Right cardiac atrium (tissue), 5 donors: ENCODE data around the gene KLC4. TPM values are rescaled to one million over a fixed set of nuclear protein-coding genes. Genes with fewer than 3 reads are reported as not detected.
"Not testable (repeated sequence)": the region's sequence is repeated elsewhere in the genome, so short reads cannot be mapped to it uniquely, and the experiment has no call there.

ENCODE experiments used
- ATAC-seq, 2 donors: fragments of 200-7000 bp; cut with Tn5 transposase; one replicate each; pipeline versions ENCODE4 v1.8.0 to v1.9.1; 2020; ENCODE audit warnings: moderate library complexity in 2 of 2, mild to moderate bottlenecking in 1 of 2
- DNase-seq, 3 donors: peaks; one replicate each; pipeline ENCODE4 v3.0.0-alpha.2; 2020
- H3K27ac ChIP-seq: one replicate; pipeline ENCODE4 v1.5.1; 2013; ENCODE audit warnings: mild to moderate bottlenecking, low read length, control low read depth, moderate library complexity
- H3K27me3 ChIP-seq: one replicate; pipeline ENCODE4 v1.6.1; 2013; ENCODE audit not compliant: control insufficient read depth, insufficient read depth
- H3K4me1 ChIP-seq: one replicate; pipeline ENCODE4 v1.6.1; 2013; ENCODE audit warnings: low read length; ENCODE audit not compliant: control insufficient read depth, insufficient read depth
- H3K4me3 ChIP-seq: one replicate; pipeline ENCODE4 v1.5.1; 2013; ENCODE audit warnings: low read length, control low read depth
- H3K9me3 ChIP-seq: one replicate; pipeline ENCODE4 v1.6.1; 2013; ENCODE audit warnings: low read length; ENCODE audit not compliant: control insufficient read depth
- WGBS: extraction: QIAGEN DNeasy Blood & Tissue Kit; methylation state at CpG from one replicate; pipeline ENCODE4 v1.1.7; 2013; 5-methylcytosine and 5-hydroxymethylcytosine counted together
- intact Hi-C, 4 donors: fragments of 100-400 bp; cut with DNase I; formaldehyde crosslinking; loops; one replicate each; pipeline versions ENCODE4 v1.11.0 to v1.14.0; 2022 to 2023
- polyA plus RNA-seq: library from polyadenylated mRNA; stranded (reverse); fragments of 200-250 nt; gene quantifications from one replicate; pipeline ENCODE4 v1.2.3, GENCODE V29; 2013
- total RNA-seq, 4 donors: library from RNA; stranded (reverse); fragmentation: NEBNext Ultra II Directional; extraction: Animal tissue kit (Norgen Biotek cat#: 25700); gene quantifications; one replicate each; pipeline ENCODE4 v1.2.1, GENCODE V29; 2021
- donor health status: healthy with polysubstance abuse.
- donor health status: DM: no; HTN: yes; CAD: no.
- donor health status: DM: no; HTN: no; CAD: no.
- donor health status: DM: no; HTN: yes; CAD: no; lungs with severe emphysema.
- donor health status: DM: yes; HTN: yes; CAD: no.

Gene KLC4
- total and polyA plus RNA-seq, 5 donors: 32.4 to 51.2 (median 39.7) TPM

DNA sequence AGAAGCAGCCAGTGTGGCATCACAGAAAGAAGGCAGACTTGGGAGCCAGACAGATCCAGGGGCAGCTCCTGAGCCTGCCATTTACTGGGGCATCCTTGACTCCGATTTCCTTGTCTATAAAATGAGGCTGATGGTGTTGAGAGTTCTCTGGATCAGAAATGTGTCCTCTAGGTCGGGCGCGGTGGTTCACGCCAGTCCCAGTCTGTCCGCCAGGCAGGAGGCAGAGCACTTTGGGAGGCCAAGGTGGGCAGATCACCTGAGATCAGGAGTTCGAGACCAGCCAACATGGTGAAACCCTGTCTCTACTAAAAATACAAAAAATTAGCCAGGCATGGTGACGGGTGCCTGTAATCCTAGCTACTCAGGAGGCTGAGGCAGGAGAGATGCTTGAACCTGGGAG is 58.0 kb downstream of the KLC4 start:
- 90% methylated on average over 8 of the region's 8 CpGs for WGBS
- H3K4me3 ChIP-seq, DNase-seq, H3K27ac ChIP-seq, intact Hi-C loops, H3K27me3 ChIP-seq, ATAC-seq, H3K9me3 ChIP-seq, H3K4me1 ChIP-seq: not testable (repeated sequence)

DNA sequence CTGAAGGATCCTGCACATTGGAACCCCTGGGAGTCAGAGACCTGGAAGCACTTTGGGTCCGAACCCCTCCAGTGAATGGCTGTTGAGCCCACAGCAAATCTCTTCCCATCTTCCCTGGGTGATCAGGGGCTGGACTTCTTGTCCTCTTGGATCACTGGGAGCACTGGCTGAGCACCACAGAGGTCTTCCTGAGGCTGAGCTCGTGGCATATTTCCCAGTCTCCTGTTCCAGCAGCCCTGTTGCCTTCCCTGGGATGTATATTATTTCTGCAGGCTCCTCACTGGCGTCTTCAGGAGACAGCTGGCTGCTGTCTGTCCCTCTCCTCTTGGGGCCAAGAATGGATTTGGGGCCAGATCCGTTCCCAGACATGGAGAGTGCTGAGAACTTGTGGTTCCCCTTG is 60.1 kb downstream of the KLC4 start:
- ATAC-seq (no peak), DNase-seq (no peak)

DNA sequence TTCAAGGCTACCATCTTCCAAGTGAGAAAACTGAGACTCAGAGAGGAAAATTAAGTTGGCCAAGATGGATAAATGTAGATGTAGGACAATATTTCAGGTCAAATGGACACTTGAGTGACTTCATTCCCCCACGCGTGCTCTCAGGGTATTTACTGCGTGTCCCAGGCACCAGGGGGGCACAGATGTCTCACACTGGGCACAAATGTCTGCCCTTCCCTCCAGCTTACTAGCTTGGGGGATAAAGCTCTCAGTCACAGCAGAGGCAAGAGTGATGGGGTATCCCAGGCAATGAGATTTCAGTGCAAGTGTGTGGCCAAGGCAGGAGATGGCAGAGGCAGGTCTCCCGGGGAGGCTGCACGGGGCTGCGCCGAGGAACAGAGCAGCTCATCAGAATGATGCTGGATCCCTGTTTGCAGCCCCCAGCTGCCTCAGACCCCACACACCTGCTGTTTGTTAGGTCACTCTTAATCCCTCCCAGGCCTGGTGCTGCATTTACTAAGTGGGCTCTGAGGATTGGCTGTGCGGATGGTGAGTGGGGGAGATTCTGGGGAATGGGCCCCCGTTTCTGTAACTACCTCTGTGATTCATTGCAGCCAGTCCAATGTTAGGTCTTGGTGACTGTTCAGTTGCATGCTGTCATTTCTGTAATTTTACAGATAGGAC is 60.8 kb downstream of the KLC4 start:
- intact Hi-C loops: no loop called here
- WGBS: 76% methylated on average over 9 of the region's 9 CpGs
- Histone ChIP-seq H3K27me3 (no peaks in the 10 kb centered on the region), H3K4me3 (no peak overlapping the region), H3K9me3 (no peaks in the 10 kb centered on the region), H3K27ac (no peak overlapping the region), H3K4me1 (peaks cover 6% of the 10 kb centered on the region)
- ATAC-seq (no peak), DNase-seq (no peak)

More for the DNA sequence above, 60.1 kb downstream of the KLC4 start:
- Histone ChIP-seq H3K27me3 (no peaks in the 10 kb centered on the region), H3K27ac (no peak overlapping the region), H3K9me3 (no peaks in the 10 kb centered on the region), H3K4me1 (peaks cover 6% of the 10 kb centered on the region), H3K4me3 (no peak overlapping the region)
- intact Hi-C loops: no loop called here
- 68% methylated on average over 4 of the region's 4 CpGs for WGBS

DNA sequence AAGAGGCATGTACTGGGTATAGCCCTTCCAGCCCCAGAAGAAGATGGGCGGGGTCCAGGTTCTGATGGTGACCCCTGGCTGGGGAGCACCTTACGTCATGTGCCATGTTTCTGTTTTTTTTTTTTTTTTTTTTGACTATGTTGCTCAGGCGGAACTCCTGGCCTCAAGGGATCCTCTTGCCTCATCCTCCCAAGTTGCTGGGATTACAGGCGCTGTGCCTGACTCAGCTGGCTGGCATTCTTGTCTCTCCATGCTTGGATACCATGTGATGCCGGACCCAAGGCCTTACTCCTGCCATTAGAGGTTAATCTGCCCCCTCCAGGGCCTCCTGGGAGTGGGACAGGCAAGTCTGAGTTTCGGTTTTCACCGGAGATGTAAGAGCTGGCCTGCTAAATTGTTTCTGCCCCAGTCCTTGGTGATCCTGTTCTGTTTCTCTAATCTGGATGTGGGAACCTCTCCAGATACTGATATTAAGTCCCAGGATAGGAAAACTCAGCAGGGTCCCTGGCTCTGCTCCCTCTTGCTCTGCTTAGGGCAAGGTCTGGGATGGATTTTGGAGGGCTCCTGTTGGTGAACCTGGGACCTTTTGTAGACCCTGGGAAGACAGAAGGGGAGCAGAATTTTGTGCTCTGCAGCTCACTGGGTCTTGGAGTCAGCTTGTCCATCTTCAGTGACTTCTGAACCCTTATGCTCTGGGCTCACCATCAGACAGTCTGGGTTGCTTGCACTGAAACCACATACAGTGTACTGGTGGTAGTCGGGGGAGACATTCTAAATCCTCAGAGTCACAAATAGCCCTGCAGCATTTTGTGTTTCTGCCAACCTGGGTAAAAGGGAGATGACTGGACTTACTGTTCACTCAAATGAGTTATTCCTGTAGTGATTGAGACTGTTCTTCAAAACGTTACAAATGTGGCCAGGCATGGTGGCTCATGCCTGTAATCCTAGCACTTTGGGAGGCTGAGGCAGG is 61.8 kb downstream of the KLC4 start:
- Histone ChIP-seq H3K9me3 (no peaks in the 10 kb centered on the region), H3K4me1 (peaks cover 6% of the 10 kb centered on the region), H3K4me3 (no peak overlapping the region), H3K27me3 (no peaks in the 10 kb centered on the region), H3K27ac (peak overlapping the region; percentile 39)
- 41% methylated on average over 9 of the region's 9 CpGs for WGBS
- peak; percentile 86 to 87 (median 87) for DNase-seq
- ATAC-seq: peak; percentile 70 to 76
- intact Hi-C loops: no loop called here

DNA sequence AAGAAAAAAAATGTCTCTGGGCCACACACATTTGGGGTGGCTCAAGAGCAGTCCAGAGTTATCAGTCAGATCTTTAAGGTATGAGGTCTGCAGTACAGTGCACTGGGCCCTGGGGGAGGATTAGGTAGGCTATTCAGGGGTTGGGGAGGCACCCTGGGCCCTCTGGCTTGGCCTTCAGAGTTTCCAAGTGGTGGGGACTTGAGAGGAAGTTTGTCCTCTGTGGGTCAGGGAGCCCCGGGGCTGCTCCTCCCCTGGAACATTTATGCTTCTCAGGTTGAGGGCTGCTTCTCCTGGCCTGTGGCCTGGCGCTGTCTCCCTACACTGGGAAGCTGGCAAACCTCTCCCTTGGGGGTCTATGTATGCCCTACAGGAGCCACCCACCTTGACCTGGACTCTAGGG is 62.7 kb downstream of the KLC4 start:
- Histone ChIP-seq H3K27me3 (no peaks in the 10 kb centered on the region), H3K9me3 (no peaks in the 10 kb centered on the region), H3K27ac (no peak overlapping the region), H3K4me1 (peaks cover 6% of the 10 kb centered on the region), H3K4me3 (no peak overlapping the region)
- 82% methylated on average over 2 of the region's 2 CpGs for WGBS
- ATAC-seq (no peak), DNase-seq (no peak)
- intact Hi-C loops: no loop called here

DNA sequence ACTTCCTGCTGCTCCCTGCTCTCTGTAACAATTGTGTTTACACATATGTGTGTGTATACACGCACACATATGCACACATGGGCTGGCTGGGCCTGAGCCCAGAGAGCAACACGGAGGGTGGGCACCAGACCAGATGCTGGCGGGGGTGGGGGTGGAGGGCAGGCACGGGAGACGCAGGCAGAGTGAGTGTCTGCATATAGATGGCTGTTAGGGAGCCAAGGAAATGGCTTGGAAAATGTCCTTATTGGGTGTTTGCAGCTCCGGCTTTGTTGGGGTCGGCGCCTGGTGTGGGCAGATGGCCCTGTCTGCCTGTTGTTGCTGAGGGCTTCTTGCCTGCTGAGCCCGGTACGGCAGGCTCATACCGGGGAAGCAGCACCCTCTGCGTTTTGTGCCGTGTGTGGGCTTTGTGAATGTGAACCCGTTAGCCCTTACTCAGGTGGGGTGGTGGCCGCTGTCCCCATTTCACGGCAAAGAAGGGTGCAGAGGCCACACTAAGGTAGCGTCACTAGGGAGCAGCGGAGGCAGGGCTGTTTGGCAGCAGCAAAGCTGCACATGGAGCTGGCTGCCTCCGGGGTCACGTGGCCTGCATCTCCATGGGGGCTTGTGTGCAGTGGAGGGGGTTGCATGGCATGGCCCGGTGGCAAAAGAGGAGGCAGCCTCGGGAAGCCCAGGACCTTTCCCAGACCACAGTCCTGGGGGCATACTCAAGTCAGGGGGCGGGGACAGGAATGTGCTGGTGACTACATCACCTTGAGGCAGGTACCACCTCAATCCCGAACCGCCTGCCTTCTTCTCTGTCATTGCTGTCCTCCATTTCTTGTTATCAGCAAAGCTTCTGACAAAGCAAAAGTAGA is 64.3 kb downstream of the KLC4 start:
- Histone ChIP-seq H3K4me3 (no peak overlapping the region), H3K27ac (no peak overlapping the region), H3K27me3 (no peaks in the 10 kb centered on the region), H3K4me1 (peaks cover 6% of the 10 kb centered on the region), H3K9me3 (no peaks in the 10 kb centered on the region)
- DNase-seq (peak in 2 of 3 donors; percentile 64 to 67), ATAC-seq (no peak)
- WGBS: 57% methylated on average over 25 of the region's 25 CpGs
- intact Hi-C loops: no loop called here

DNA sequence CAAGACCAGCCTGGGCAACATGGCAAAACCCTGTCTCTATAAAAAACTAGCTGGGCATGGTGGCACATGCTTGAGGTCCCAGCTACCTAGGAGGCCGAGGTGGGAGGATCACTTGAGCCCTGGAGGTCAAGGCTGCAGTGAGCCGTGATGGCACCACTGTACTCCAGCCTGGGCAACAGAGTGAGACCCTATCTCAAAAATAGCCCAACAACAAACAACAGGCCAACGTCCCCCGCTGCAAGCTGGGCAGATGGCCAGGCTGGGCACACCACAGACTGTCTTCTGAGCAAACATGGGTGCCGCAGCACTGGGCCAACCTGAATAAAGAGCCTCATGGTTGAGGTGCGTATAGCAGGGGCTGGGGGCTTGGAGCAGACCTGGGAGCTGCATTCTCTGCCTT is 65.0 kb downstream of the KLC4 start:
- intact Hi-C loops: no loop called here
- no peaks in the 10 kb centered on the region for H3K9me3 ChIP-seq
- WGBS: 82% methylated on average over 6 of the region's 6 CpGs
- no peak overlapping the region for H3K4me3 ChIP-seq
- H3K27ac ChIP-seq: no peak overlapping the region
- DNase-seq (no peak), ATAC-seq (no peak)
- no peaks in the 10 kb centered on the region for H3K27me3 ChIP-seq
- peaks cover 3% of the 10 kb centered on the region for H3K4me1 ChIP-seq

Other genes starting within 250 kb of the KLC4 start
- 10 to 100 TPM; 50.5 to 59.1 (median 51.7) TPM for gene RPL7L1, start 180.0 kb upstream of the KLC4 start, total RNA-seq
- 38.7 TPM for gene RPL7L1, start 180.0 kb upstream of the KLC4 start, polyA plus RNA-seq
- not detected for gene PTCRA, start 143.6 kb upstream of the KLC4 start, total RNA-seq
- gene PTCRA, start 143.6 kb upstream of the KLC4 start, polyA plus RNA-seq: not detected
- gene CNPY3, start 130.2 kb upstream of the KLC4 start, total RNA-seq: 10 to 100 TPM; 19.2 to 32.4 (median 28.9) TPM
- 19.3 TPM for gene CNPY3, start 130.2 kb upstream of the KLC4 start, polyA plus RNA-seq
- gene GNMT, start 98.9 kb upstream of the KLC4 start, total RNA-seq: 1 to 10 TPM in 1 of 4 donors, under 1 TPM in 3; 0.43 to 5.8 (median 0.83) TPM
- gene GNMT, start 98.9 kb upstream of the KLC4 start, polyA plus RNA-seq: 3.0 TPM
- 10 to 100 TPM; 17.9 to 30.8 (median 21.2) TPM for gene PEX6, start 80.5 kb upstream of the KLC4 start, total RNA-seq
- gene PEX6, start 80.5 kb upstream of the KLC4 start, polyA plus RNA-seq: 16.1 TPM
- 10 to 100 TPM; 32.1 to 39.3 (median 37.6) TPM for gene PPP2R5D, start 75.1 kb upstream of the KLC4 start, total RNA-seq
- gene PPP2R5D, start 75.1 kb upstream of the KLC4 start, polyA plus RNA-seq: 26.4 TPM
- 10 to 100 TPM; 29.9 to 44.4 (median 34.6) TPM for gene MEA1, start 45.7 kb upstream of the KLC4 start, total RNA-seq
- 59.3 TPM for gene MEA1, start 45.7 kb upstream of the KLC4 start, polyA plus RNA-seq
- 100 to 1,000 TPM in 3 of 4 donors, 10 to 100 TPM in 1; 97.3 to 176 (median 138) TPM for gene KLHDC3, start 45.4 kb upstream of the KLC4 start, total RNA-seq
- 170 TPM for gene KLHDC3, start 45.4 kb upstream of the KLC4 start, polyA plus RNA-seq
- 10 to 100 TPM; 28.2 to 34.3 (median 29.6) TPM for gene RRP36, start 38.0 kb upstream of the KLC4 start, total RNA-seq
- gene RRP36, start 38.0 kb upstream of the KLC4 start, polyA plus RNA-seq: 27.2 TPM
- gene CUL7, start 5.8 kb upstream of the KLC4 start, total RNA-seq: 1 to 10 TPM; 6.7 to 9.6 (median 9.2) TPM
- 4.5 TPM for gene CUL7, start 5.8 kb upstream of the KLC4 start, polyA plus RNA-seq
- gene MRPL2, start 197 bp upstream of the KLC4 start, total RNA-seq: 10 to 100 TPM; 83.2 to 94.2 (median 87.8) TPM
- gene MRPL2, start 197 bp upstream of the KLC4 start, polyA plus RNA-seq: 92.7 TPM
- gene PTK7, start 16.7 kb downstream of the KLC4 start, total RNA-seq: 1 to 10 TPM; 5.8 to 9.4 (median 8.2) TPM
- gene PTK7, start 16.7 kb downstream of the KLC4 start, polyA plus RNA-seq: 4.1 TPM
- 100 to 1,000 TPM in 1 of 4 donors, 10 to 100 TPM in 3; 64.7 to 114 (median 72.7) TPM for gene SRF, start 111.6 kb downstream of the KLC4 start, total RNA-seq
- gene SRF, start 111.6 kb downstream of the KLC4 start, polyA plus RNA-seq: 55.3 TPM
- gene CUL9, start 122.6 kb downstream of the KLC4 start, total RNA-seq: 10 to 100 TPM; 14.6 to 18.7 (median 16.3) TPM
- gene CUL9, start 122.6 kb downstream of the KLC4 start, polyA plus RNA-seq: 15.7 TPM
- gene DNPH1, start 169.8 kb downstream of the KLC4 start, total RNA-seq: 10 to 100 TPM; 25.7 to 43.2 (median 33.8) TPM
- 60.4 TPM for gene DNPH1, start 169.8 kb downstream of the KLC4 start, polyA plus RNA-seq
- under 1 TPM; 0.33 to 0.69 (median 0.58) TPM for gene TTBK1, start 183.8 kb downstream of the KLC4 start, total RNA-seq
- gene TTBK1, start 183.8 kb downstream of the KLC4 start, polyA plus RNA-seq: 0.29 TPM
- not detected for gene SLC22A7, start 238.6 kb downstream of the KLC4 start, total RNA-seq
- gene SLC22A7, start 238.6 kb downstream of the KLC4 start, polyA plus RNA-seq: not detected
- 1 to 10 TPM; 1.5 to 3.4 (median 2.7) TPM for gene CRIP3, start 249.2 kb downstream of the KLC4 start, total RNA-seq
- 2.6 TPM for gene CRIP3, start 249.2 kb downstream of the KLC4 start, polyA plus RNA-seq